Measurements from ENCODE around the gene IQGAP2. TPM values are rescaled to one million over a fixed set of nuclear protein-coding genes. Genes with fewer than 3 reads are reported as not detected.

IQGAP2 gene
- total and polyA plus RNA-seq, 9 of the 15 experiments (the other 6 are each of a cell fraction or from before 2014, with no cell fraction given): 8.7 to 23.2 (median 17.4) TPM

DNA sequence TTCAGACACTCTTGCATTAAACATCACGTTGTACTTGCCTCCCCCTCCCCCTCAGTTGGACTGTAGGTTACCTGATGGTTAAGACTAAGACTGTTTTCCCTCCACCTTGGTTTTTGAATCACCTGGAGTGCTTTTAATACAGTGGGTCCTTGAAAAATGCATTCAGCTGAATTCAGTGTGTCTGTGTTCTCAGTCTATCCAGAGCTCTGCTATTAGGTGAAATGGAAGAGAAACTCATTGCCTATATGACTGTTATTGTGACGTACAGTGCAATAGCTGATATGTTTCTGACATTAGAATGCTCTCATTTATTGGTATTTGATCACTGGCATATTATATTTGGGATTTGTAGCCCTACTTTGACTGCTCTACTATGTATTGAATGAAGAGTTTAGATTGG, 111.6 kb downstream of the IQGAP2 start:
- H3K4me2 ChIP-seq (ENCODE audit: insufficient read depth, low read length): no peak overlapping the region
- TF ChIP-seq DIDO1 (tag; IDR thresholded peaks at IDR 0.05; ENCODE audit: low read depth) (no peak), POLR3A (IDR thresholded peaks at IDR 0.05; ENCODE audit: borderline replicate concordance, extremely low read depth, insufficient read depth, insufficient read length) (no peak), ZNF263 (CRISPR knock-in tag; IDR thresholded peaks at IDR 0.05; ENCODE audit: borderline replicate concordance) (no peak), ZNF224 (CRISPR knock-in tag; IDR thresholded peaks at IDR 0.05) (no peak), SPI1 (IDR thresholded peaks at IDR 0.05; ENCODE audit: borderline replicate concordance, low read depth, low read length) (no peak), JUND (IDR thresholded peaks at IDR 0.05; ENCODE audit: borderline replicate concordance, low read depth, low read length) (no peak), JUND (tag; IDR thresholded peaks at IDR 0.05; ENCODE audit: borderline replicate concordance, low read depth, low read length) (no peak), MTA3 (IDR thresholded peaks at IDR 0.05; ENCODE audit: borderline replicate concordance) (no peak), CBFA2T2 (conservative IDR thresholded peaks at IDR 0.05) (no peak), RFX7 (CRISPR knock-in tag; IDR thresholded peaks at IDR 0.05) (no peak), ZNF644 (tag; IDR thresholded peaks at IDR 0.05; ENCODE audit: low read depth) (no peak)
- TF ChIP-seq, protein P1, sequence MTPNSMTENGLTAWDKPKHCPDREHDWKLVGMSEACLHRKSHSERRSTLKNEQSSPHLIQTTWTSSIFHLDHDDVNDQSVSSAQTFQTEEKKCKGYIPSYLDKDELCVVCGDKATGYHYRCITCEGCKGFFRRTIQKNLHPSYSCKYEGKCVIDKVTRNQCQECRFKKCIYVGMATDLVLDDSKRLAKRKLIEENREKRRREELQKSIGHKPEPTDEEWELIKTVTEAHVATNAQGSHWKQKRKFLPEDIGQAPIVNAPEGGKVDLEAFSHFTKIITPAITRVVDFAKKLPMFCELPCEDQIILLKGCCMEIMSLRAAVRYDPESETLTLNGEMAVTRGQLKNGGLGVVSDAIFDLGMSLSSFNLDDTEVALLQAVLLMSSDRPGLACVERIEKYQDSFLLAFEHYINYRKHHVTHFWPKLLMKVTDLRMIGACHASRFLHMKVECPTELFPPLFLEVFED (CRISPR knock-in tag; conservative IDR thresholded peaks at IDR 0.05): no peak
- ChIA-PET POLR2A (interaction anchor here (0.5 kb wide), 2 partner anchors 15 to 50 kb away, joined by 3 read pairs; no protein-coding TSS in a partner anchor), CTCF (ENCODE audit: low intra/inter-chr PET ratio) (no interaction called here)
- H4K20me1 ChIP-seq (replicated peaks; ENCODE audit: control insufficient read depth, insufficient read depth, low read length): no peaks in the 10 kb centered on the region
- H3K36me3 ChIP-seq (ENCODE audit: control insufficient read depth, insufficient read depth, low read length): no peaks in the 10 kb centered on the region
- H3K9ac ChIP-seq (ENCODE audit: insufficient read depth in 1 of 2, low read depth in 2 of 2, low read length in 2 of 2): no peak overlapping the region
- H3K4me3 ChIP-seq: no peak overlapping the region
- 46% methylated on average over 2 of the region's 2 CpGs for WGBS (ENCODE audit: insufficient coverage, low coverage, missing lambda C conversion rate)
- no peaks in the 10 kb centered on the region for H3K27me3 ChIP-seq (ENCODE audit: control insufficient read depth in 2 of 2, insufficient read depth in 2 of 2, low read length in 2 of 2)
- ATAC-seq (no peak), DNase-seq (ENCODE audit: extremely low read depth in 1 of 4, low spot score in 3 of 4) (no peak), FAIRE-seq (no peak)
- no peak overlapping the region for H3K27ac ChIP-seq (ENCODE audit: extremely low read depth, low read depth, low read length)
- BruUV-seq (replicated peaks): no TSS peak
- no peaks in the 10 kb centered on the region for H3K9me1 ChIP-seq (ENCODE audit: control insufficient read depth, insufficient read depth, low read length)
- intact Hi-C loops (cut with micrococcal nuclease): no loop called here
- no peaks in the 10 kb centered on the region; the same call in 1 of the 2 replicates for H3K9me3 ChIP-seq (replicated peaks; ENCODE audit: control insufficient read depth, insufficient read depth, low read depth, low read length)
- H2AFZ ChIP-seq (ENCODE audit: low read depth, low read length): no peak overlapping the region
- no peaks in the 10 kb centered on the region for H3K79me2 ChIP-seq (ENCODE audit: control insufficient read depth, insufficient read depth, low read length)
- no peaks in the 10 kb centered on the region; a peak in 1 of 5 replicates for H3K4me1 ChIP-seq (replicated peaks in 1 of 2; ENCODE audit: control insufficient read depth in 2 of 2, insufficient read depth in 2 of 2, low read length in 2 of 2)
- in situ Hi-C loops (cut with MboI): no loop called here
